Trophoblast cell (in vitro differentiated cells and primary cell): ENCODE results near the gene SEMA4A.

Source experiments
- DNase-seq, 2 donors: peaks; one replicate each; pipeline ENCODE4 v3.0.0-alpha.2; 2016
- H2AFZ ChIP-seq: 2 replicates; pipeline ENCODE4 v1.6.1; 2013; ENCODE audit warnings: low read length, moderate library complexity, mild to moderate bottlenecking; ENCODE audit not compliant: insufficient read depth, poor library complexity
- H2AK5ac ChIP-seq: 2 replicates; pipeline ENCODE4 v1.6.1; 2013; ENCODE audit warnings: mild to moderate bottlenecking, low read length
- H2BK120ac ChIP-seq: 2 replicates; pipeline ENCODE4 v1.6.1; 2013; ENCODE audit warnings: low read length, mild to moderate bottlenecking, moderate library complexity; ENCODE audit not compliant: insufficient read depth, poor library complexity
- H2BK12ac ChIP-seq: 2 replicates; pipeline ENCODE4 v1.6.1; 2013; ENCODE audit warnings: mild to moderate bottlenecking, low read length, moderate library complexity
- H2BK5ac ChIP-seq: 2 replicates; pipeline ENCODE4 v1.6.1; 2013; ENCODE audit warnings: low read length, low read depth, moderate library complexity, mild to moderate bottlenecking; ENCODE audit not compliant: poor library complexity
- H3K14ac ChIP-seq: 2 replicates; pipeline ENCODE4 v1.6.1; 2013; ENCODE audit warnings: mild to moderate bottlenecking, low read length
- H3K18ac ChIP-seq: 2 replicates; pipeline ENCODE4 v1.6.1; 2013; ENCODE audit warnings: mild to moderate bottlenecking, low read length
- H3K23ac ChIP-seq: 2 replicates; pipeline ENCODE4 v1.6.1; 2013; ENCODE audit warnings: low read length
- H3K27ac ChIP-seq: 2 replicates; pipeline ENCODE4 v1.5.1; 2013; ENCODE audit warnings: low read depth, mild to moderate bottlenecking, inconsistent platforms, low read length, moderate library complexity
- H3K27me3 ChIP-seq: 2 replicates; pipeline ENCODE4 v1.6.1; 2013; ENCODE audit warnings: inconsistent platforms, mild to moderate bottlenecking, low read length, moderate library complexity; ENCODE audit not compliant: insufficient read depth
- H3K36me3 ChIP-seq, 2 experiments: 1 replicate in 1 of 2; 2 replicates in 1 of 2; pipeline ENCODE4 v1.6.1; 2013; ENCODE audit warnings: low read length in 2 of 2, mild to moderate bottlenecking in 2 of 2, moderate library complexity in 1 of 2; ENCODE audit not compliant: insufficient read depth in 2 of 2, control insufficient read depth in 1 of 2
- H3K4ac ChIP-seq: 2 replicates; pipeline ENCODE4 v1.6.1; 2013; ENCODE audit warnings: low read depth, mild to moderate bottlenecking, low read length, moderate library complexity
- H3K4me1 ChIP-seq, 2 experiments: 1 replicate in 1 of 2; 2 replicates in 1 of 2; pipeline ENCODE4 v1.6.1; 2013; ENCODE audit warnings: low read length in 2 of 2, mild to moderate bottlenecking in 2 of 2, moderate library complexity in 1 of 2; ENCODE audit not compliant: insufficient read depth in 2 of 2, control insufficient read depth in 1 of 2
- H3K4me2 ChIP-seq: 2 replicates; pipeline ENCODE4 v1.6.1; 2013; ENCODE audit warnings: inconsistent platforms, mild to moderate bottlenecking, low read length, moderate library complexity
- H3K4me3 ChIP-seq: 2 replicates; pipeline ENCODE4 v1.5.1; 2013; ENCODE audit warnings: mild to moderate bottlenecking, low read depth, low read length, inconsistent platforms
- H3K79me1 ChIP-seq: one replicate; pipeline ENCODE4 v1.6.1; 2013; ENCODE audit warnings: low read length
- H3K79me2 ChIP-seq: 2 replicates; pipeline ENCODE4 v1.6.1; 2013; ENCODE audit warnings: low read length, mild to moderate bottlenecking; ENCODE audit not compliant: control insufficient read depth, insufficient read depth, poor library complexity
- H3K9ac ChIP-seq: 2 replicates; pipeline ENCODE4 v1.6.1; 2013; ENCODE audit warnings: mild to moderate bottlenecking, low read length
- H3K9me3 ChIP-seq: 2 replicates; pipeline ENCODE4 v1.6.1; 2013; ENCODE audit warnings: low read depth, mild to moderate bottlenecking, control low read depth, inconsistent platforms, low read length; ENCODE audit not compliant: insufficient read depth
- H4K12ac ChIP-seq: 2 replicates; pipeline ENCODE4 v1.6.1; 2013; ENCODE audit warnings: low read depth, mild to moderate bottlenecking, low read length, moderate library complexity
- H4K8ac ChIP-seq: 2 replicates; pipeline ENCODE4 v1.6.1; 2013; ENCODE audit warnings: low read depth, mild to moderate bottlenecking, low read length, moderate library complexity
- H4K91ac ChIP-seq: one replicate; pipeline ENCODE4 v1.6.1; 2013; ENCODE audit warnings: low read depth, mild to moderate bottlenecking, low read length, moderate library complexity
- WGBS: extraction: QIAGEN DNeasy Blood & Tissue Kit; methylation state at CpG from one replicate; pipeline ENCODE4 v1.1.7; 2013; ENCODE audit warnings: missing lambda C conversion rate; ENCODE audit not compliant: insufficient read length, insufficient coverage; ENCODE audit errors: extremely low coverage; 5-methylcytosine and 5-hydroxymethylcytosine counted together

Gene SEMA4A

DNA sequence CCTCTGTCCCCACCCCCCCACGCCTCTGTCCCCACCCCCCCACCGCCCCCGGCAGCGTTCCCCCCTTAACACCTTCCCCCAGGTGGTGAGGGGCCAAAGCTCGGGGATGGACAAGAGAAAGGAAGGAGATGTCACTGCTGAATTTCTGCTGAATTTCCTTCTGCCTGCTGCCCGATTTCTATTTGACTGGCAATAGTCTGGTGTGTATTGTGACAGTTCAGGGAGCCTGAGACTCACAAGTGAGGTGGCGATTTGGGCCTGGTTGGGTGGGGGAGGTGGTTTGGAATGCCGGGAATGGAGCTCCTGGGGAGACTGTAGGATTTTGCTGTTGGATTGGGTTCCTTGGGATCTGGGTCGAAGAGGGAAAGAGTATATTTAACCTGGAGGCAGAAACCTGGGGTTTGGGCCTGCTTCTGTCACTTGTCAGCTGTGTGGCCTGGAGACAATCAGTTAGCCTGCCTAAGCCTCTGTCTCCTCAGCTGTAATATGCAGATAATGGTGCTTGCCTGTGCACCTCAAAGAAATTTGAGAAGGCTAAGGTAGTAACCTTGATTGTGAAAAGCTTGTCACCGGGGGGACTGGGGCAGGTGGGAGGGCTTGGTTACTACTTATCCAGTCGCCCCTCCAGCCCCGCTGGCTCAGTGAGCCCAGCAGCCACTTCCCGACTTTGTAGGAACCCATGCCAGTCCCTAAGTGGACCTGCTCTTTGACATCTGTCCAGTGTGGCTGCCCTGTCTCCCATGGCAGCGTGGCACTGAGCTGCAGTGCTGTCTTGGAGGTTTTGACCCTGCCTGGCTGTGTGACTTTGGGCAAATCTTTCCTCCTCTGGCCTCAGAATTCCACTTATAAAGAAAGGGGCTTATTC is 46.5 kb upstream of the SEMA4A start:
- Histone ChIP-seq H3K14ac (peak overlapping the region; percentile 57), H3K9me3 (no peaks in the 10 kb centered on the region), H3K4me1 (peaks cover 42 to 49% of the 10 kb centered on the region in 2 experiments), H4K91ac (peak overlapping the region; percentile 71), H2AFZ (no peak overlapping the region), H3K23ac (no peak overlapping the region), H3K27me3 (no peaks in the 10 kb centered on the region), H3K9ac (no peak overlapping the region), H3K4me3 (no peak overlapping the region), H3K4me2 (peak overlapping the region; percentile 53), H2BK12ac (peak overlapping the region; percentile 77), H2AK5ac (peak overlapping the region; percentile 21), H4K12ac (no peak overlapping the region), H3K79me1 (peaks cover 39% of the 10 kb centered on the region), H3K36me3 (peaks cover 2 to 3% of the 10 kb centered on the region in 2 experiments), H2BK5ac (peak overlapping the region; percentile 77), H3K79me2 (peaks cover 12% of the 10 kb centered on the region), H4K8ac (peak overlapping the region; percentile 17), H3K4ac (peak overlapping the region; percentile 27), H3K27ac (peak overlapping the region; percentile 80), H2BK120ac (peak overlapping the region; percentile 69), H3K18ac (peak overlapping the region; percentile 54)
- DNase-seq, result peak in 1 of 2 donors; percentile 61
- WGBS, result no CpG with 5 or more reads among the region's 14 CpGs

DNA sequence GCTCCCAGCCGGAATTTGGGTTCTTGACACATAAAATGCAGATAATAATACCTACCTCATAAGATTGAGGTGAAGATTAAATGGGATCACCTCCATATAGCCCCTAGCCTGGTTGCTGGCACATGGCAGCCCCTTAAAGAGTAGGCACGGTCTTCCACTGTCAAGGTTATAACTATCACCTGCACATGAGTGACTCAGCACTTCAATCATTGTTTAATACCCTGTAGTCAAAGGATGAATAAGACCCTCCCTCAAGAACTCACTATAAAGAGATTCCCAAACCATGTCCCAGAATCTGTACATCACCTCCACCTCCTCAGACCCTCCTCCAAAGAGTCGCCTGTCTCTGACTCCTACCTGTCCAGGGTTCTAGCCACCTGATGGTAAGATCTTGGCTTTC is 45.3 kb upstream of the SEMA4A start:
- Histone ChIP-seq H2BK12ac (no peak overlapping the region), H3K36me3 (peaks cover 0 to 2% of the 10 kb centered on the region in 2 experiments), H3K27me3 (no peaks in the 10 kb centered on the region), H3K4me2 (no peak overlapping the region), H3K14ac (no peak overlapping the region), H3K9ac (no peak overlapping the region), H3K23ac (no peak overlapping the region), H3K4me3 (no peak overlapping the region), H3K18ac (no peak overlapping the region), H4K8ac (no peak overlapping the region), H2BK5ac (no peak overlapping the region), H2AFZ (no peak overlapping the region), H3K9me3 (no peaks in the 10 kb centered on the region), H4K12ac (no peak overlapping the region), H3K27ac (no peak overlapping the region), H3K4ac (no peak overlapping the region), H2AK5ac (no peak overlapping the region), H4K91ac (peak overlapping the region; percentile 48), H3K4me1 (peaks cover 35 to 46% of the 10 kb centered on the region in 2 experiments), H3K79me1 (peaks cover 37% of the 10 kb centered on the region), H3K79me2 (peaks cover 10% of the 10 kb centered on the region), H2BK120ac (no peak overlapping the region)
- DNase-seq, result no peak
- WGBS, result no CpG with 5 or more reads among the region's 3 CpGs

DNA sequence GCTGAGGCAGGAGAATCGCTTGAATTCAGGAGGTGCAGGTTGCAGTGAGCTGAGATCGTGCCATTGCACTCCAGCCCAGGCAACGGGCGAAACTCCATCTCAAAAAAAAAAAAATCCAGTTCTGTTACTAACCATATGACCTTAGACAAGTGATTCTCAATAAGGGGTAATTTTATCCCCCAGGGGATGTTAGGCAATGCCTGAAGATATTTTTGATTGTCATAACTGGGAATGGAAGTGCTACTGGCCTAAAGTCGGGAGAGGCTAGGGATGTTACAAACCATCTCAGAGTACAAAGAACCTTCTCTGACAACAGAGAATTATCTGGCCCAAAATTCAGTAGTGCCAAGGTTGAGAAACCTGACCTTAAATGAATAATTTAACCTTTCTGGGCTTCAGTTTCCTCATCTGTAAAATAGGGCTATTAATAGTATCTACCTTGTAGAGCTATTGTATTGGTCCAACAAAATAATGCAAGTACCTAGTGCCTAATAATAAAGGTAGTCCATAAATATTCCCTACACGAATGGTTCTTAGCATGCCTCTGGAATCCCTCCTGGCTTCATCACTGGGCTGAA is 44.6 kb upstream of the SEMA4A start:
- Histone ChIP-seq H3K79me1 (peaks cover 31% of the 10 kb centered on the region), H4K8ac (no peak overlapping the region), H3K9ac (no peak overlapping the region), H4K91ac (no peak overlapping the region), H2BK5ac (no peak overlapping the region), H3K9me3 (no peaks in the 10 kb centered on the region), H3K23ac (no peak overlapping the region), H3K14ac (no peak overlapping the region), H3K36me3 (peaks cover 0 to under 1% of the 10 kb centered on the region in 2 experiments), H4K12ac (no peak overlapping the region), H2AK5ac (no peak overlapping the region), H3K18ac (no peak overlapping the region), H2BK12ac (no peak overlapping the region), H3K4me3 (no peak overlapping the region), H3K79me2 (peaks cover 8% of the 10 kb centered on the region), H2BK120ac (no peak overlapping the region), H3K27ac (no peak overlapping the region), H3K27me3 (no peaks in the 10 kb centered on the region), H3K4ac (no peak overlapping the region), H3K4me1 (peaks cover 34 to 44% of the 10 kb centered on the region in 2 experiments), H3K4me2 (no peak overlapping the region), H2AFZ (no peak overlapping the region)
- peak in 1 of 2 donors; percentile 49 for DNase-seq
- WGBS, result no CpG with 5 or more reads among the region's 6 CpGs

DNA sequence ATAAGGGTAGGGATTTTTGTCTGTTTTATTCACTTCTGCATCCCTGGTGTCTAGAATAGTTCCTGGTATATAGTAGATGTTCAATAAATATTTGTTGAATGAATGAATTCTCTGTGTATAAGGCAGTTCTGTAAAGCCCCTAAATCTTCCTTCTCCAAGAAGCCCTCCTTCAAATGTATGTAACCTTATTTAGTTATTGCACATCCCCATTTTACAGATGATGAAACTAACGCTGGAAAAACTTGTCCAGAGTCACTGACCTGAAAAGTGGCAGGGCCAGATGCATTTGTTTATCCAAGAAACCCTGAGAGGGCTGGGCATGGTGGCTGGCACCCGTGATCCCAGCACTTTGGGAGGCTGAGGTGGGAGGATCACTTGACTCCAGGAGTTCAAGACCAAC is 43.1 kb upstream of the SEMA4A start:
- H3K14ac ChIP-seq, result no peak overlapping the region
- H3K4me2 ChIP-seq, result no peak overlapping the region
- peaks cover 27% of the 10 kb centered on the region for H3K79me1 ChIP-seq
- no peak overlapping the region for H3K23ac ChIP-seq
- H4K91ac ChIP-seq, result no peak overlapping the region
- H4K12ac ChIP-seq, result no peak overlapping the region
- H3K9me3 ChIP-seq, result no peaks in the 10 kb centered on the region
- DNase-seq, result no peak
- WGBS, result no CpG with 5 or more reads among the region's 2 CpGs
- no peak overlapping the region for H2AK5ac ChIP-seq
- H2BK12ac ChIP-seq, result no peak overlapping the region
- H2BK120ac ChIP-seq, result no peak overlapping the region
- no peak overlapping the region for H2AFZ ChIP-seq
- no peak overlapping the region for H3K4me3 ChIP-seq
- H3K27me3 ChIP-seq, result no peaks in the 10 kb centered on the region
- H3K4me1 ChIP-seq, result peaks cover 25 to 35% of the 10 kb centered on the region in 2 experiments
- no peak overlapping the region for H3K9ac ChIP-seq
- no peaks in the 10 kb centered on the region for H3K36me3 ChIP-seq
- no peak overlapping the region for H3K18ac ChIP-seq
- H3K79me2 ChIP-seq, result peaks cover 15% of the 10 kb centered on the region
- H3K27ac ChIP-seq, result no peak overlapping the region
- no peak overlapping the region for H4K8ac ChIP-seq
- no peak overlapping the region for H3K4ac ChIP-seq
- no peak overlapping the region for H2BK5ac ChIP-seq
